GM23248 (cell line): ENCODE measurements around the gene ING2. TPM values are rescaled to one million over a fixed set of nuclear protein-coding genes. Genes with fewer than 3 reads are reported as not detected.

Source experiments
- DNase-seq: peaks from one replicate; pipeline ENCODE4 v3.0.0-alpha.2; 2015
- H2AFZ ChIP-seq: fragments of 200-600 bp; sonication (generic); 2 replicates; pipeline ENCODE4 v1.6.1; 2016; ENCODE audit warnings: antibody characterized with exemption
- H3F3A ChIP-seq: fragments of 200-600 bp; sonication (generic); 2 replicates; pipeline ENCODE4 v1.6.1; 2016; ENCODE audit warnings: mild to moderate bottlenecking, antibody characterized with exemption, mixed run types; ENCODE audit not compliant: insufficient read depth
- H3K27ac ChIP-seq: fragments of 200-600 bp; sonication (generic); 2 replicates; pipeline ENCODE4 v1.5.1; 2016; ENCODE audit warnings: mild to moderate bottlenecking
- H3K27me3 ChIP-seq: fragments of 200-600 bp; sonication (generic); replicated peaks from 2 replicates; pipeline ENCODE4 v1.6.1; 2016; ENCODE audit warnings: mild to moderate bottlenecking; ENCODE audit not compliant: insufficient read depth
- H3K36me3 ChIP-seq: fragments of 200-600 bp; sonication (generic); 2 replicates; pipeline ENCODE4 v1.6.1; 2016; ENCODE audit warnings: low read depth, mild to moderate bottlenecking
- H3K4me1 ChIP-seq: fragments of 200-600 bp; sonication (generic); 2 replicates; pipeline ENCODE4 v1.6.1; 2016; ENCODE audit warnings: mild to moderate bottlenecking; ENCODE audit not compliant: insufficient read depth
- H3K4me2 ChIP-seq: fragments of 200-600 bp; sonication (generic); one replicate; pipeline ENCODE4 v1.6.1; 2016; ENCODE audit warnings: mild to moderate bottlenecking; ENCODE audit not compliant: unreplicated experiment
- H3K4me3 ChIP-seq: fragments of 200-600 bp; sonication (generic); 2 replicates; pipeline ENCODE4 v1.5.1; 2016; ENCODE audit warnings: mild to moderate bottlenecking
- H3K79me2 ChIP-seq: fragments of 200-600 bp; sonication (generic); 2 replicates; pipeline ENCODE4 v1.6.1; 2016; ENCODE audit warnings: mild to moderate bottlenecking; ENCODE audit not compliant: insufficient read depth
- H3K9ac ChIP-seq: fragments of 200-600 bp; sonication (generic); 2 replicates; pipeline ENCODE4 v1.6.1; 2016; ENCODE audit warnings: mild to moderate bottlenecking
- H3K9me2 ChIP-seq: fragments of 200-600 bp; sonication (generic); 2 replicates; pipeline ENCODE4 v1.6.1; 2016; ENCODE audit warnings: mixed run types, mild to moderate bottlenecking, moderate library complexity; ENCODE audit not compliant: insufficient read depth
- H3K9me3 ChIP-seq: fragments of 200-600 bp; sonication (generic); one replicate; pipeline ENCODE4 v1.6.1; 2017; ENCODE audit warnings: low read depth
- H4K20me1 ChIP-seq: fragments of 200-600 bp; sonication (generic); 2 replicates; pipeline ENCODE4 v1.6.0; 2016; ENCODE audit not compliant: insufficient read depth
- EZH2 ChIP-seq: fragments of 200-600 bp; sonication (generic); IDR thresholded peaks from 2 replicates; pipeline ENCODE4 v1.6.1; 2018; ENCODE audit warnings: antibody characterized with exemption, mild to moderate bottlenecking; ENCODE audit not compliant: insufficient read depth, poor library complexity, severe bottlenecking
- EZH2phosphoT487 ChIP-seq: fragments of 200-600 bp; sonication (generic); IDR thresholded peaks from 2 replicates; pipeline ENCODE4 v1.6.1; 2018; ENCODE audit warnings: antibody characterized with exemption, moderate library complexity, mild to moderate bottlenecking, low read depth; ENCODE audit not compliant: insufficient read depth
- WGBS, 2 experiments: methylation state at CpG; one replicate each; pipeline ENCODE4 v1.1.6; 2015 to 2017; ENCODE audit warnings: low lambda C conversion rate in 2 of 2, low coverage in 1 of 2; ENCODE audit errors: missing lambda C conversion rate in 2 of 2; 5-methylcytosine and 5-hydroxymethylcytosine counted together
- in situ Hi-C: fragments of 300-500 bp; cut with MboI; formaldehyde crosslinking; loops from 2 replicates; pipeline ENCODE4 v1.15.0; 2020
- polyA plus RNA-seq: library from polyadenylated mRNA; unstranded; fragments of >200 nt; fragmentation: Nextera tagmentation; extraction: Ambion mirVana; gene quantifications from 2 replicates; pipeline ENCODE4 v1.2.1, GENCODE V29; 2016
- total RNA-seq: library from RNA; depleted of rRNA; stranded (reverse); fragments of >200 nt; shearing (Covaris generic); gene quantifications from 2 replicates; pipeline ENCODE4 v1.2.3, GENCODE V29; 2014; rRNA removed

Gene ING2
- total and polyA plus RNA-seq, 2 experiments from 2014 or later: 12.2 to 20.5 TPM

DNA sequence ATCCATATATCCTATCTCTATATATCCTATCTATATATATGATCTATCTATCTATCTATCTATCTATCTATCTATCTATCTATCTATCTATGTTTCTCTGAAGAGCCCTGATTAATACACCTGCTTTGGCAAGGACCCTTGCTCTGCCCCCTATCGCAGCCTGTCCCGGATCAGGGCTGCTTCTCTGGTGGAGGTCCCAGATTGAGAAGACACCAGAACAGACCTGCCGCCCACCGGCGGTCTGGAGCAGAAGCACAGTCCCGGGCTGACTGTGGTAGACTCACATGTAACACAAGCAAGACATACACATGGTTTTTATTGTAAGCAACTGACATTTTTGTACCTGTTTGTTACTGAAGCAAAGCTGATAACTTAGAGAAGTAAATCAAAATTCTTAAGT is 52.8 kb downstream of the ING2 start:
- Histone ChIP-seq H3K4me3 (no peak overlapping the region), H3K79me2 (no peaks in the 10 kb centered on the region), H3K4me2 (no peak overlapping the region), H3K9ac (no peak overlapping the region), H3K27ac (no peak overlapping the region), H3K4me1 (no peaks in the 10 kb centered on the region), H3K9me3 (no peaks in the 10 kb centered on the region), H3K27me3 (no peaks in the 10 kb centered on the region), H3K9me2 (no peaks in the 10 kb centered on the region), H2AFZ (no peak overlapping the region), H4K20me1 (no peaks in the 10 kb centered on the region), H3F3A (no peaks in the 10 kb centered on the region), H3K36me3 (no peaks in the 10 kb centered on the region)
- 86 to 92% methylated on average over 6 of the region's 6 CpGs for WGBS, 2 experiments
- TF ChIP-seq EZH2phosphoT487 (no peak), EZH2 (no peak)
- in situ Hi-C loops: no loop called here
- DNase-seq: no peak

DNA sequence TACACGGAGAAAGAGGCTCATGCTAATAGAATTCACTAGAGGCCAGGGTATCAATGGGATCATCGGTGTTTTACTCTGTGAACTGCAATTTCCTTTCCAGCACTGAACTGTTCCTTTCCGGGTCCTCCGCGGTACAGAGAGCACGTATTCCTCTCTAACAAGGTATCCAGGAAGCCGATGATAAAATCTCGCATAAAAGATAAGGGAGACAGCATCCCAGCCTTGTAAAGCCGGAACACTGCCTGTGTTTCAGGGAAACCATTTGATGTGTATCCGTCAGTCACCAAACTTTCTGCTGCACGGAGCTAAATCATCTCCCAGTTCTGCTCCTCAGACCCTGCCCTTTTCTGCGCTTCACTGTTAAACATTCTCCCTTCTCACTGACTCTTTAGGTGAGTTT is 54.0 kb downstream of the ING2 start:
- no peaks in the 10 kb centered on the region for H3F3A ChIP-seq
- in situ Hi-C loops: no loop called here
- H3K79me2 ChIP-seq: no peaks in the 10 kb centered on the region
- H3K4me3 ChIP-seq: no peak overlapping the region
- no peaks in the 10 kb centered on the region for H3K27me3 ChIP-seq
- H2AFZ ChIP-seq: no peak overlapping the region
- no peak for DNase-seq
- no peak for TF ChIP-seq EZH2
- no peak for TF ChIP-seq EZH2phosphoT487
- no peaks in the 10 kb centered on the region for H3K9me3 ChIP-seq
- 54 to 58% methylated on average over 12 of the region's 12 CpGs for WGBS, 2 experiments
- no peak overlapping the region for H3K27ac ChIP-seq
- H3K9ac ChIP-seq: no peak overlapping the region
- no peaks in the 10 kb centered on the region for H3K4me1 ChIP-seq
- no peaks in the 10 kb centered on the region for H3K9me2 ChIP-seq
- H3K4me2 ChIP-seq: no peak overlapping the region
- H4K20me1 ChIP-seq: no peaks in the 10 kb centered on the region
- H3K36me3 ChIP-seq: no peaks in the 10 kb centered on the region

DNA sequence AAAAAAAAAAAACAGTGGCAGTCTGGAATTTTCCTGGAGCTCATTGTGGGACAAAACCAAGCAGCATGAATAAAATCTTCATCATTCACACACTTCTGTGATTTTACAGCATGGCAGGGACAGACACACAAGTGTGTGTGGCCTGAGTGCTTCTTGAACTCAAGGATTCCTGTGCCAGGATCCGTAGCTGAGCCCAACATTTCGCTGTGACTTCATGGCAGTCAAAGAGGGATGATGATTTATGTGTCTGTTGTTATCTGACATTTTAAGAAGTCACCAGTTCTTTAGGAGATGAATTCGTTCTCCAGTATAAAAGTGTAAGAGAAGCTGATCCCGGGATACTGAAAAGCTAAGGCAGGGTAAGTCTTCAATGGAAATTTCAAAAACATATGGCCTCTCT is 57.0 kb downstream of the ING2 start:
- in situ Hi-C loops: no loop called here
- WGBS, 2 experiments: 39 to 45% methylated on average over 4 of the region's 4 CpGs
- no peaks in the 10 kb centered on the region for H3F3A ChIP-seq
- DNase-seq: no peak
- peaks cover 18% of the 10 kb centered on the region for H3K27me3 ChIP-seq
- no peak overlapping the region for H3K4me2 ChIP-seq
- H4K20me1 ChIP-seq: no peaks in the 10 kb centered on the region
- H3K9ac ChIP-seq: no peak overlapping the region
- TF ChIP-seq EZH2 (no peak), EZH2phosphoT487 (no peak)
- no peak overlapping the region for H3K27ac ChIP-seq
- no peaks in the 10 kb centered on the region for H3K4me1 ChIP-seq
- no peaks in the 10 kb centered on the region for H3K9me2 ChIP-seq
- H3K79me2 ChIP-seq: no peaks in the 10 kb centered on the region
- H3K9me3 ChIP-seq: no peaks in the 10 kb centered on the region
- no peak overlapping the region for H2AFZ ChIP-seq
- H3K4me3 ChIP-seq: no peak overlapping the region
- H3K36me3 ChIP-seq: no peaks in the 10 kb centered on the region

Other genes starting within 250 kb of the ING2 start
- not detected in 2 replicates for gene CLDN22, start 184.8 kb upstream of the ING2 start, total RNA-seq
- gene CLDN22, start 184.8 kb upstream of the ING2 start, polyA plus RNA-seq: not detected in 2 replicates
- gene CLDN24, start 182.6 kb upstream of the ING2 start, total RNA-seq: 0.51 TPM in 1 of 2 replicates, not detected in the other
- not detected in 2 replicates for gene CLDN24, start 182.6 kb upstream of the ING2 start, polyA plus RNA-seq
- gene CDKN2AIP, start 60.4 kb upstream of the ING2 start, total RNA-seq: 18.7 and 20.4 TPM in 2 replicates
- gene CDKN2AIP, start 60.4 kb upstream of the ING2 start, polyA plus RNA-seq: 14.6 and 16.7 TPM in 2 replicates
- 31.0 and 41.6 TPM in 2 replicates for gene RWDD4, start 154.1 kb downstream of the ING2 start, total RNA-seq
- 38.0 and 40.8 TPM in 2 replicates for gene RWDD4, start 154.1 kb downstream of the ING2 start, polyA plus RNA-seq
- 33.9 and 50.5 TPM in 2 replicates for gene TRAPPC11, start 154.2 kb downstream of the ING2 start, total RNA-seq
- gene TRAPPC11, start 154.2 kb downstream of the ING2 start, polyA plus RNA-seq: 17.2 and 18.0 TPM in 2 replicates